Large intestine (tissue), 12 donors: ENCODE measurements around the gene ABCD4. TPM values are rescaled to one million over a fixed set of nuclear protein-coding genes. Genes with fewer than 3 reads are reported as not detected.

Experiments used
- DNase-seq, 2 donors: peaks; one replicate each; pipeline versions ENCODE4 v3.0.0 to v3.0.0-alpha.2; 2013
- H3K27ac ChIP-seq: one replicate; pipeline ENCODE4 v1.5.1; 2013; ENCODE audit warnings: low read length
- H3K27me3 ChIP-seq: 2 replicates; pipeline ENCODE4 v1.6.1; 2013; ENCODE audit warnings: low read length; ENCODE audit not compliant: control insufficient read depth, insufficient read depth
- H3K36me3 ChIP-seq: 2 replicates; pipeline ENCODE4 v1.6.1; 2013; ENCODE audit warnings: low read length; ENCODE audit not compliant: control insufficient read depth, insufficient read depth
- H3K4me1 ChIP-seq: one replicate; pipeline ENCODE4 v1.6.1; 2013; ENCODE audit warnings: low read length; ENCODE audit not compliant: control insufficient read depth, insufficient read depth
- H3K4me3 ChIP-seq: one replicate; pipeline ENCODE4 v1.5.1; 2013; ENCODE audit warnings: low read length
- H3K9me3 ChIP-seq: one replicate; pipeline ENCODE4 v1.6.1; 2013; ENCODE audit warnings: mild to moderate bottlenecking, low read depth, low read length, moderate library complexity; ENCODE audit not compliant: control insufficient read depth
- WGBS: methylation state at CpG from one replicate; pipeline ENCODE4 v1.1.5; 2013; ENCODE audit warnings: low lambda C conversion rate; ENCODE audit not compliant: insufficient coverage; 5-methylcytosine and 5-hydroxymethylcytosine counted together
- long read RNA-seq, 11 donors: transcript quantifications; one replicate each; lab custom pipeline, GENCODE V29; 2026
- polyA plus RNA-seq: library from polyadenylated mRNA; unstranded; fragments of 120-200 nt; gene quantifications from one replicate; pipeline ENCODE4 v1.2.1, GENCODE V29; 2013

Gene ABCD4
- polyA plus RNA-seq = 138 TPM
- long read RNA-seq, donor 1, partial matches to known transcripts = 8 of 11 reads
- long read RNA-seq, donor 1, other reads (novel, unspliced or antisense) = 0 of 11 reads
- long read RNA-seq, donor 2, transcript ABCD4-201 (19 exons, 3,003 nt) = major isoform, 6 of 36 reads
- long read RNA-seq, donor 2, partial matches to known transcripts = 24 of 36 reads
- long read RNA-seq, donor 2, other reads (novel, unspliced or antisense) = 0 of 36 reads
- long read RNA-seq, donor 3 = 0 reads
- long read RNA-seq, donor 4, partial matches to known transcripts = 0 of 1 reads
- long read RNA-seq, donor 4, other reads (novel, unspliced or antisense) = 0 of 1 reads
- long read RNA-seq, donor 5, partial matches to known transcripts = 8 of 13 reads
- long read RNA-seq, donor 5, other reads (novel, unspliced or antisense) = 0 of 13 reads
- long read RNA-seq, donor 6, transcript ABCD4-203 (2 exons, 1,123 nt) = major isoform, 5 of 12 reads
- long read RNA-seq, donor 6, partial matches to known transcripts = 0 of 12 reads
- long read RNA-seq, donor 6, other reads (novel, unspliced or antisense) = 0 of 12 reads
- long read RNA-seq, donor 7, partial matches to known transcripts = 0 of 3 reads
- long read RNA-seq, donor 7, other reads (novel, unspliced or antisense) = 0 of 3 reads
- long read RNA-seq, donor 8, transcript ABCD4-201 (19 exons, 3,003 nt) = major isoform, 5 of 37 reads
- long read RNA-seq, donor 8, partial matches to known transcripts = 24 of 37 reads
- long read RNA-seq, donor 8, other reads (novel, unspliced or antisense) = 0 of 37 reads
- long read RNA-seq, donor 9, partial matches to known transcripts = 19 of 26 reads
- long read RNA-seq, donor 9, other reads (novel, unspliced or antisense) = 0 of 26 reads
- long read RNA-seq, donor 10, partial matches to known transcripts = 10 of 20 reads
- long read RNA-seq, donor 10, other reads (novel, unspliced or antisense) = 0 of 20 reads
- long read RNA-seq, donor 11, partial matches to known transcripts = 10 of 16 reads
- long read RNA-seq, donor 11, other reads (novel, unspliced or antisense) = 0 of 16 reads

DNA sequence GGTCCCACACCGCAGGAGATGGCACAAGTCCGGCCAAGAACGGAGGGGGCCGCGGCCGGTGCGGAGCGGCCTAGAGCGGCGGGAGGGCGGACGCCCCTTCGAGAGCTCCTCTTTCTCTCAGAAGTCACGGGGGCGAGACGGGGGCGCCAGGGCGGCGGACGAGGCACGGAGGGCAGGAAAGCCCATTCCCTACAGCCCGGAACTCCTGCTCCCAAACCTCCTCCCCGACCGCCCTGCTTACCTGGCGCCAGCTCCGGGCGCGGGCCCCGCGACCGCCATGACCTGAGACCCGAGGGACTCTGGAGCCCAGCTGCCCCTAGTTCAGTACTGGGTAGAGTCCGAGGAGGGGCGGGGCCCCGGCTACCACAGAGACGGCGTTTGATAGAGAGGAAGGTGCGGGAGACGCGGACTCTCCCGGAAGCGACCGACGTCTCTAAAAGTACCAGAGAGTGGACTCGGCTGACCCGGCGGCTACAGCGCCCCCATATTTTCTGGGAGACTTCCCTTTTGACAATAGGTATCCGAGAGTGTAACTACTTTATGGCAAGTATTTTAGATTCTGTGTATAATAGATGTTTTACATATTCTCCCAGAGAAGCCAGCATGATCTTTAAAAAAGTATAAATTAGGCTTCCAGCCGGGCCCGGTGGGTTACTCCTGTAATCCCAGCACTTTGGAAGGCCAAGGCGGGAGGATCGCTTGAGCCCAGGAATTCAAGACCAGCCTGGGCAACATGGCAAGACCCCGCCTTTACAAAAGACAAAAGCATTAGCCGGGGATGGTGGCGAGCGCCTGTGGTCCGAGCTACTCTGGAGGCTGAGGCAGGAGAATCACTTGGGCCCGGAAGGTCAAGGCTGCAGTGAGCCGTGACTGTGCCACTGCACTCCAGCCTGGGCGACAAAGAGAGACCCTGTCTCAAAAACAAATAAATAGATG, at the start of gene ABCD4:
Gene ABCD4 (minus strand): TSS at position 301 of the 936 bp plus-strand sequence. CDS start 22 bp downstream, at position 279.
- no CpG with 5 or more reads among the region's 61 CpGs for WGBS
- Histone ChIP-seq H3K27me3 (no peaks in the 10 kb centered on the region), H3K27ac (peak within 1 kb of the TSS; percentile 90), H3K4me3 (peak within 1 kb of the TSS; percentile 85), H3K36me3 (peaks cover 19% of the 10 kb centered on the region), H3K4me1 (peaks cover 13% of the 10 kb centered on the region), H3K9me3 (no peaks in the 10 kb centered on the region)
- DNase-seq = peak; percentile 92 to 96

DNA sequence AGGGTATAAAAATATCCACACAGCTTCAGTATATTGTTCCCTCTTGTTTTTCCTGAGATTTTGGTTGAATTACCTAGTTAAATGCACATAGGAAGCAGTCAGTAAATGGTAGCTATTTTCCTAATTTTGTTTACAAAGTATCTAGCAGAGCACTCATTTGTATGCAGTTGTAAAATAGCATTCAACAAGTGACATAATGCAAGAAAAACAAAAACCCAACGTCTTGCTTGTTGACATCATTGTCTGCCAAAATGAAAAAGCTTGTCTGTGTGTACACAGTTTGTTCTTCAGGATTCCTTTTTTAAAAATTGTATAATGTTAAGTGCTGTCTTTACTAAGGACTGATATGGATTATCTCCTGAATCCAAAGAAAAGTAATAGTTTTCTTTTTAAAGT, 48.2 kb upstream of the ABCD4 start:
- peaks cover 45% of the 10 kb centered on the region for H3K4me1 ChIP-seq
- no peaks in the 10 kb centered on the region for H3K36me3 ChIP-seq
- DNase-seq = no peak
- peaks cover 7% of the 10 kb centered on the region for H3K27me3 ChIP-seq
- WGBS = no CpG with 5 or more reads among the region's 1 CpG
- no peaks in the 10 kb centered on the region for H3K9me3 ChIP-seq
- peak overlapping the region; percentile 67 for H3K27ac ChIP-seq
- no peak overlapping the region for H3K4me3 ChIP-seq

DNA sequence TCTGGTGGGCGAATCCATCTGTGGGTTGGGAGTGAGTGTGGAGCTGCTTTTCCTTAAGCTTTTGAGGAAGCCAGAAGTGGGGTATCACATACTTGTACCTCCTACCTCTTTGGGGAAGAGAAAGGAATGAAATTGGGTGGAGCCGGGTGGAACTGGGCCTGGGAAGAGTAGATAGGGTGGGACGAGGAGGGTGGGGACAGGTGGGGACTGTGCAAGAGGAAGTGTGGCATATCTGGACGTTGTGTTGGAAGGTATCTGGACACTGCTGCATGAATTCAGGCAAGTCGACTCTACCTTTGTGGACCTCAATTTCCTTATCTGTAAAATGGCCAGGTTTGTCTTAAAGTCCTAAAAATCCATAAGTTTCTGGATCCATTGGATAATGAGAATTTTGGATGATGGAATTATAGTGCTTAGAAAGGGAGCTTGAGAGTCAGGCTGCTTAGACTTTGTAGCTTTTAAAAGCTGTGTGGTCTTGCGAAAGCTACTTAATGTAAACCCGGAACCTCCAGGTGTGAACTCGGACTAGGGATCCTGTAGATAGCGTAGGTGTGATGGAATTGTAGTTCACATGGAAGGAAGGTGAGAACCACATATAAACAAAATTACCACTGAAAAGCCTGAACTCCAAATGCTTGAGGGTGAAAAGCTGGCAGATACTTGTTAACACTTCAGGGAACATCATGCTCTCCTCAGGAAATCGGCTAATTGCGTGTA, 47.6 kb upstream of the ABCD4 start:
- H3K4me1 ChIP-seq = peaks cover 45% of the 10 kb centered on the region
- DNase-seq = peak; percentile 53 to 86
- H3K27ac ChIP-seq = peak overlapping the region; percentile 67
- 10% methylated on average over 2 of the region's 11 CpGs for WGBS
- H3K27me3 ChIP-seq = peaks cover 7% of the 10 kb centered on the region
- H3K36me3 ChIP-seq = no peaks in the 10 kb centered on the region
- no peaks in the 10 kb centered on the region for H3K9me3 ChIP-seq
- H3K4me3 ChIP-seq = no peak overlapping the region

DNA sequence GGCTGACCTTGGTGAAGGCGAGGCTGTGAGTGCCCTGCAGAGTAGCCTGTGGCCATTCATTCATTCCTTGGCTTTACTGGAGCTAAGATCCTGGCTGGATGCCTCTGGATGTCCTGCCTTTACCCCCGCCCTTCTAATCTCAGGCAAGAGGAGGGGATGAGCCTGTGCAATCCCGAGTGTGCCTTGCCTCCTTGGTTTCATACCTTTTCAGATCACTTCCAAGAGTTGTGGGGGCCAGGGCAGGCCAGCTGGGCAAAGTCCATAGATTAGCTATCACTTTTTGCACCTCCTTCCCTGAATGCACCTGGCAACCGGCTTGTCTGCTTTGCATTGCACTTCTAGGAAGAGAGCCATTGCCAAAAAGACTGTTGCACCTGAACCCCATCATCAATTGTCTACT, 47.0 kb upstream of the ABCD4 start:
- Histone ChIP-seq H3K27me3 (peaks cover 7% of the 10 kb centered on the region), H3K4me1 (peaks cover 45% of the 10 kb centered on the region), H3K4me3 (no peak overlapping the region), H3K27ac (peak overlapping the region; percentile 82), H3K9me3 (no peaks in the 10 kb centered on the region), H3K36me3 (no peaks in the 10 kb centered on the region)
- no CpG with 5 or more reads among the region's 4 CpGs for WGBS
- DNase-seq = peak; percentile 93 to 97

DNA sequence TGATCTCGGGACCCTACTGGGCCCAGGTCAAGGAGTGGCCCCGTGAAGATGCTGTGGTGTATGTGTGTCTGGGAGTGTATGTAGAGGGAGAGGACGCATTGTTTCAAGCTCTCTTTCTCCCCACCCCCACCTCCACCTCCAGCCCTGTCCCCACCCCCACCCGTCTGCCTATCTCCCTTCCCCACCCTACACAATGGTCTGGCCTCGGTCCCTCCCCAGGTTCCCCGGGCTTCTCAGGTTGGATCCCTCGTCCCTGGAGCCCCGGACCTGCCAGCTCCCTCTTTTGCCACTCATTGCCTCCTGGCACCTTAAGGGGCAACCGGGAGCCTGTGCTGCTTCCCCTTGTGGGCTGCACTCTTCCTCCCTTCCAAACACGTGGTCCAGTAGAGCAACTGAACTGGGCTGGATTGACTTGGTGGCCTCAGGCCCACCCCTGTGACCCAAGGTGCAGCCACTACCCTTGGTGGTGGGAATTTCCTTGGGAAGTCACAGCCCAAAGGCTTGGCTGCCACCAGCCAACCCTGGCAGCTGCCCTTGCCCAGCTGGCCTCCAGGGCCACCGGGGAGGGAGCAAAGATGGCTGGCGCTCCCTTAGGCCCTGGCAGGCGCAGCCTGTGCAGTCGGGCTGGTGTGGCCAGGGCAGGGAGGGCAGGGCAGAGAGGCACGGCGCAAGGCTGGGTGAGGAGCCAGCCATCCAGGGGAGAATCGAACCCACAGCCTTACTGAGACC, 46.2 kb upstream of the ABCD4 start:
- Histone ChIP-seq H3K9me3 (no peaks in the 10 kb centered on the region), H3K4me3 (no peak overlapping the region), H3K27ac (peak overlapping the region; percentile 82), H3K36me3 (no peaks in the 10 kb centered on the region), H3K27me3 (peaks cover 7% of the 10 kb centered on the region), H3K4me1 (peaks cover 45% of the 10 kb centered on the region)
- no CpG with 5 or more reads among the region's 17 CpGs for whole genome bisulfite sequencing
- DNase-seq = peak in 1 of 2 donors; percentile 28

DNA sequence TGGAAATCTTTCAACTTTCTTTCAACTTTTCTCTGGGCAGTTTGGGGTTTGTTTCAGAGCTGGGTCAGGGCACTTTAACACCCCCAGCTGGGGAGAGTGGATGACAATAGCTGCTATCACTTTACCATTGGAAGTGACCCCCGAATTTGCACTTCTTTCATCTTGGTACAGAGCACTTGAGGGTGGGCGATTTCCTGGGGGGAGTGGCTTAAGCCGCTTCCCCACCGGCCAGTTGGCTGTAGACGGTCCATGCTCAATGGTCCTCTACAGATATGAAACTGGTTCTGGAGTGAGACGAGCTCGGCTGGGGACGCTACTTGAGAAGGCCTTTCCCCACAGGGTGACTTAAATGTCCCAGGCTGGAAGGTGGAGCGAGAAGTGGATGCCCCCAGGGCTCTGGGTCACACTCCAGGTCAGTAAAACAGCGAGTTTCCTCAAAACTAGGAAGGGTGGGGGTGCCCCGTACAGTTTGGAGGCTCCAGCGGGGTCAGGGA, 45.6 kb upstream of the ABCD4 start, which contains the start of gene VRTN:
Gene VRTN (plus strand): TSS at position 231 of the 494 bp plus-strand sequence. CDS start 8,313 bp downstream, outside the sequence.
- no peak within 1 kb of the TSS for H3K4me3 ChIP-seq
- no peaks in the 10 kb centered on the region for H3K36me3 ChIP-seq
- H3K27me3 ChIP-seq = peaks cover 7% of the 10 kb centered on the region
- no peaks in the 10 kb centered on the region for H3K9me3 ChIP-seq
- no peak for DNase-seq
- peaks cover 45% of the 10 kb centered on the region for H3K4me1 ChIP-seq
- WGBS = no CpG with 5 or more reads among the region's 12 CpGs
- peak within 1 kb of the TSS; percentile 82 for H3K27ac ChIP-seq

DNA sequence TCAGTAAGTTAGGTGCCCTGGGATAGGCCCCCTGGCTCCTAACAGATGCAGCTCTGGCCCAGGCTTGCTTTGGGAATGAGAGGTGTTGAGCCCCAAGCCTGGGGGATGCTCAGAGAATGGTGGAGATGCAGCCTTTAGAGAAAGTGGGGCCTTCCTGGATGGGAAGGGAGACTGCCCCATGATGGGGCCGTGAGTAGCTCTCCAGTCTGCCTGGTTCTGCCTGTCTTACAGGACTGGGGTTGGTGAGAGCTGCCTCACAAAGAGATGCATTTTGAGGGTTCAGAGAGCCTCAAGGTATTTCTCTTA, 45.0 kb upstream of the ABCD4 start:
- DNase-seq = no peak
- Histone ChIP-seq H3K27me3 (peaks cover 7% of the 10 kb centered on the region), H3K27ac (no peak overlapping the region), H3K4me3 (no peak overlapping the region), H3K4me1 (peaks cover 45% of the 10 kb centered on the region), H3K9me3 (no peaks in the 10 kb centered on the region), H3K36me3 (no peaks in the 10 kb centered on the region)
- WGBS = no CpG with 5 or more reads among the region's 1 CpG

DNA sequence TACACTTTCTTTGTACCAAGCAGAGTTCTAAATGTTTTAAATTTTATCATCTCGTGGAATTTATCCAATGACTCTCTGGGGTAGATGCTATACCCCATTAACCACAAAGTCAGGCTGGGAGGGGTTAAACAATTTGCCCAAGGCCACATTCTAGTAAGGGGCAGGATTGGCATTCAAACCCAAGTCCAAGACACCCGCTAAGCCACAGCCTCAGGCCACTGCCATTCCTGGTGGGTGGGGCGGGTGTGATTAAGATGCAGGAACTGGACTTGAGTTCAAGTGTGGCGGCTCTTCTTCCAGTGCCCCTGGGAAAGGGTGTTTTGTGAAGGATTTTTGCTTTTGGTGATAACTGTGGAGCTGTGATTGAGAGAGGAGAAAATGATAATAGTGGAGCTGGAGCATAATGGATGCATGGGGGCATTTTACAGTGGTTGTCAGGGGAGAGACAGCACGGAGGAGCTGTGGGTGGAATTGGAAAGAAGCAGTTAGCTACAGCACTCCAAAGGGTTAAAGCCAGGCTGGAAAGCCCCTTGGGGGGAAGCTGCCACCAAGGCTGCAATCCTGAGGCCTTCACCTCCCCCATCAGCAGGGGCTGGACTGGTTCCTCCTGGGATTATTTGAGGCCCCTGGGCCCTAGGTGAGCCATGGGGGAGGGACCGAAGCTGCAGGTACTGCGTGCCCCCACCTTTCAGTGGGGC, 44.5 kb upstream of the ABCD4 start:
- H3K36me3 ChIP-seq = no peaks in the 10 kb centered on the region
- H3K27me3 ChIP-seq = peaks cover 7% of the 10 kb centered on the region
- DNase-seq = no peak
- WGBS = no CpG with 5 or more reads among the region's 7 CpGs
- H3K4me1 ChIP-seq = peaks cover 45% of the 10 kb centered on the region
- H3K9me3 ChIP-seq = no peaks in the 10 kb centered on the region
- no peak overlapping the region for H3K27ac ChIP-seq
- H3K4me3 ChIP-seq = no peak overlapping the region
